Posterior vena cava (tissue), 2 donors: ENCODE measurements around the gene SMO. TPM values are rescaled to one million over a fixed set of nuclear protein-coding genes. Genes with fewer than 3 reads are reported as not detected.

Experiments used
- DNase-seq: peaks from one replicate; pipeline ENCODE4 v3.0.0-alpha.2; 2020; ENCODE audit warnings: low spot score
- intact Hi-C, 2 donors: fragments of 100-400 bp; cut with DNase I; formaldehyde crosslinking; loops; one replicate each; pipeline versions ENCODE4 v1.14.1 to v1.14.2; 2022 to 2023
- total RNA-seq, 2 donors: library from RNA; stranded (reverse); fragmentation: NEBNext Ultra II Directional; extraction: Animal tissue kit (Norgen Biotek cat#: 25700); gene quantifications; one replicate each; pipeline ENCODE4 v1.2.1, GENCODE V29; 2021
- donor health status: DM: yes; HTN: yes; CAD: no.
- donor health status: DM: yes; HTN: yes; CAD: no.

The SMO gene
- total RNA-seq, 2 donors from 2014 or later: 7.4 to 8.5 TPM

GRCh38 chr7:129262324-129262723 lies 73.9 kb downstream of the SMO start:
- intact Hi-C loops: loop anchor here in 1 of 2 donors (5.0 kb wide), 1 partner anchor 455 kb away; no protein-coding TSS in a partner anchor
- DNase-seq: no peak

Other genes starting within 250 kb of the SMO start
- 10 to 100 TPM; 25.4 to 27.9 TPM for gene TNPO3, start 133.5 kb upstream of the SMO start, total RNA-seq
- 1 to 10 TPM; 5.2 to 6.3 TPM for gene TSPAN33, start 43.9 kb upstream of the SMO start, total RNA-seq
- gene AHCYL2, start 36.4 kb downstream of the SMO start, total RNA-seq: 10 to 100 TPM; 11.2 to 13.6 TPM
- under 1 TPM; 0.28 to 0.33 TPM for gene STRIP2, start 245.8 kb downstream of the SMO start, total RNA-seq